SIG-M5 treated with dmso at 0.1 percent for 504 hours (cell line): ENCODE results near the gene PLEKHN1.
"Not testable (repeated sequence)": the region's sequence is repeated elsewhere in the genome, so short reads cannot be mapped to it uniquely, and the experiment has no call there.

Experiments used
- DNase-seq: peaks from one replicate; lab custom pipeline; 2025; ENCODE audit not compliant: unreplicated experiment; lab: John Stamatoyannopoulos, UW

The PLEKHN1 gene

DNA sequence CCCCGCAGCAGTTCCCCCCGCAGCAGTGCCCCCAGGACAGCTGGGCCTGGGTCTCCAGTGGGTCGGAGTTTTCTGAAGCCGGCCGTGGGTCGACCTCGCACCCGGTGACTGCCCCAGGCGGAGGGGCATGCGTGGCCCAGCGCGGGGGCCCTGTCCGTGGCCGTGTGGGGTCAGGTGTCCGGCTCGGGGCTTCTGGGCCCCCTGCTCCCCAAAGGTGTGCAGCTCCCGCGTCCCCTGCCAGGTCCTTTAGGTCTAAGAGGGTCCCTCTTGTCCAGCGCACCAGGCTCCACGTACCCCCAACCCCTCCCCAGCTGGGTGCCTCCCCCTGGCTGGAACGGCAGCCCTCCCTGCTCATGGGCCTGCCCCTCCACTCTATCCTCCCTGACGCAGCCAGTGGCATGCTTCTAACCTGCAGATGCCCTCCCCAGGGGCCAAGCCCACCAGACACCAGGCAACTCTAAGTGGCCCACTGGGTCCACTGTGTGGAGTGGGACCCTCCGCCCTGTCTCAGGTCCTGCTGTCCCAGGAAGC is 39.6 kb downstream of the PLEKHN1 start:
- DNase-seq, result no peak

GRCh38 chr1:1006305-1007159 is 40.2 kb downstream of the PLEKHN1 start:
- no peak for DNase-seq

GRCh38 chr1:1010131-1010530 is 43.8 kb downstream of the PLEKHN1 start:
- not testable (repeated sequence) for DNase-seq

DNA sequence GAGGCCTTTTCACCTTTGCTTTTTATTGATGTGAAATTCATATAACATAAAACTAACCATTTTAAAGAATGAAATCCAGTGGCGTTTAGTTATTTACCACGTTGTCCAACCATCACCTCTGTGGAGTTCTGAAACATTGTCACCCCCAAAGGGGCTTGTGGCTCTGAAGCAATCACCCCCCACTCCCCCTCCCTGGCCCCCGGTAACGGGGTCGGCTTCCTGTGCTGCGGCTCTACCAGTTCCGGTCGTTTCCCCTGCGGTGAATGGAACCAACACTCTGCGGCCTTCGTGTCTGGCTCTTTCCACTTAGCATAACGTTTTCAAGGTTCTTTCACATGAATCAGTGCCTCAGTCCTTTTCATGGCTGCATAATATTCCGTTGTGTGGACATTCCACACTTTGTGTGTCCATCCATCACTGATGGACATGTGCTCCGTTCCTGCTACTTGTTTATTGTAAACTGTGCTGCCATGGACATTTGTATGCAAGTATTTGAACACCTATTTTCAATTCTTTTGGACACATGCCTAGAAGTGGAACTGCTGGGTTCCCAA is 45.2 kb downstream of the PLEKHN1 start:
- no peak for DNase-seq

DNA sequence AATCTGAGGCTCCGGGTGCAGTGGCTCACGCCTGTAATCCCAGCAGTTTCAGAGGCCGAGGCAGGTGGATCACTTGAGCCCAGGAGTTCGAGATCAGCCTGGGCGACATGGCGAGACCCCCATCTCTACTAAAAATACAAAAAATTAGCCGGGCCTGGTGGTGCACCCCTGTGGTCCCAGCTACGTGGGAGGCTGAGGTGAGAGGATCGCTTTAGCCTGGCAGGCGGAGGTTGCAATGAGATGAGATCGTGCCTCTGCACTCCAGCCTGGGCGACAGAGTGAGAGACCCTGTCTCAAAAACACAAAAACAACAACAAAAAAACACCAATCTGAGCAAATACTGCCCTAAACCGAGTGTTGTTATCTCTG is 46.4 kb downstream of the PLEKHN1 start:
- DNase-seq, result not testable (repeated sequence)

DNA sequence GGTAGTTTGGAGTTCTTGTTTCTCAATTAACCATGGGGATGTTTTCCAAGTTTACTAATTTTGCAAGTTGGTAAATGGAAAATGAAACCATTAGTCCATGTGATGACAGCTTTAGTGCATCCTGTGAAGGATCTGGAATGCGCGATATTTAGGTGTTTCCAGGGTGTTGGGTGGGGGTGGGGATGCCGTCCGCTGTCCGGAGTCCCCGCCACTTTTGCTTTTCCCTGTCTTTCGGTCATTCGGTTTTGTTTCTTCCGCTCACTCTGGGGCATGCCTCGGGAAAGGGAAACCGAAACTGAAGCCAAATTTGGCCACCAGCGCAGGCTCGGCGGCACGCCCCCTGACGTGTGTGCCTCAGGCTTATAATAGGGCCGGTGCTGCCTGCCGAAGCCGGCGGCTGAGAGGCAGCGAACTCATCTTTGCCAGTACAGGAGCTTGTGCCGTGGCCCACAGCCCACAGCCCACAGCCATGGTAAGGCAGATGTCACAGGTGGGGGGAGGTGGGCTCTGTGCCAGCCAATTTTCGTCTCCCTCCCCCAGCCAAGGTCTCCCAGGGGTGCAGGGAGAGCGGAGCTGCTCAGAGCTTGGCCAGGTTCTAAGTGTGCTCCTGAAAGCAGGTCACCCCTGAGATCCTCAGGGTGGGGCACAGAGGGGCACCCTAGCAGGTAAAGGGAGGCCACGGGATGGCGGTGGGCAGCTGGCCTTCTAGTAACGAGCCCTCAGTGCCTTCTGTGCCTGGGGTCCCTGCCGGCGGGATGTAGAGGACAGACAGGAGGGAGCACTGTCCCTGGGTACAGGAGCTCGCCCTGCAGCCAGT is 47.0 kb downstream of the PLEKHN1 start, which contains the start of gene ISG15:
ISG15 (plus strand) TSS at position 393 of the 817 bp plus-strand sequence; CDS start at position 470, 77 bp downstream.
- DNase-seq, result peak; percentile 83

DNA sequence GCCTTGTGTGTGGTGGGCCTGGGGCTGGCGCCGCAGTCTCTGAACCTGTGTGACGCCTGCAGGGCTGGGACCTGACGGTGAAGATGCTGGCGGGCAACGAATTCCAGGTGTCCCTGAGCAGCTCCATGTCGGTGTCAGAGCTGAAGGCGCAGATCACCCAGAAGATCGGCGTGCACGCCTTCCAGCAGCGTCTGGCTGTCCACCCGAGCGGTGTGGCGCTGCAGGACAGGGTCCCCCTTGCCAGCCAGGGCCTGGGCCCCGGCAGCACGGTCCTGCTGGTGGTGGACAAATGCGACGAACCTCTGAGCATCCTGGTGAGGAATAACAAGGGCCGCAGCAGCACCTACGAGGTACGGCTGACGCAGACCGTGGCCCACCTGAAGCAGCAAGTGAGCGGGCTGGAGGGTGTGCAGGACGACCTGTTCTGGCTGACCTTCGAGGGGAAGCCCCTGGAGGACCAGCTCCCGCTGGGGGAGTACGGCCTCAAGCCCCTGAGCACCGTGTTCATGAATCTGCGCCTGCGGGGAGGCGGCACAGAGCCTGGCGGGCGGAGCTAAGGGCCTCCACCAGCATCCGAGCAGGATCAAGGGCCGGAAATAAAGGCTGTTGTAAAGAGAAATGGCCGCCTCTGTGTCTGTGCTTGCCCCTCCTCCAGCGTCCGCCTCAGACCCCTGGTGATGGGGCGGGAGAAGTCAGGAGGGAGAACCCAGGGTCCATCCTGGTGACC is 47.8 kb downstream of the PLEKHN1 start:
- DNase-seq, result no peak

GRCh38 chr1:1014799-1015681 is 48.8 kb downstream of the PLEKHN1 start:
- no peak for DNase-seq

- DNase-seq, result not testable (repeated sequence)
Measured at GRCh38 chr1:1017397-1018320, 51.4 kb downstream of the PLEKHN1 start.

- not testable (repeated sequence) for DNase-seq
Measured at GRCh38 chr1:1018321-1018685, 52.0 kb downstream of the PLEKHN1 start.

- DNase-seq, result peak; percentile 66
Measured at GRCh38 chr1:1019122-1019999, 53.1 kb downstream of the PLEKHN1 start.

DNA sequence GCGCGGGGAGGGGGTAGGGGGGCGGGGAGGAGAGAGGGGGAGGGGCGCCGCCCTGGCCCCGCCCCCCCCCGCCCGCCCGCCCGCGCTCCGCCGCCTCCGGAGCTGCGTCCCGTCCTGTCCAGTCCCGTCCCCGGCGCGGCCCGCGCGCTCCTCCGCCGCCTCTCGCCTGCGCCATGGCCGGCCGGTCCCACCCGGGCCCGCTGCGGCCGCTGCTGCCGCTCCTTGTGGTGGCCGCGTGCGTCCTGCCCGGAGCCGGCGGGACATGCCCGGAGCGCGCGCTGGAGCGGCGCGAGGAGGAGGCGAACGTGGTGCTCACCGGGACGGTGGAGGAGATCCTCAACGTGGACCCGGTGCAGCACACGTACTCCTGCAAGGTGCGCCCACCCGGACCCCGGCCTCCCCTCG is 53.7 kb downstream of the PLEKHN1 start, which contains the start of gene AGRN:
AGRN (plus strand) TSS at position 121 of the 405 bp plus-strand sequence; CDS start at position 174, 53 bp downstream.
- DNase-seq, result no peak

DNA sequence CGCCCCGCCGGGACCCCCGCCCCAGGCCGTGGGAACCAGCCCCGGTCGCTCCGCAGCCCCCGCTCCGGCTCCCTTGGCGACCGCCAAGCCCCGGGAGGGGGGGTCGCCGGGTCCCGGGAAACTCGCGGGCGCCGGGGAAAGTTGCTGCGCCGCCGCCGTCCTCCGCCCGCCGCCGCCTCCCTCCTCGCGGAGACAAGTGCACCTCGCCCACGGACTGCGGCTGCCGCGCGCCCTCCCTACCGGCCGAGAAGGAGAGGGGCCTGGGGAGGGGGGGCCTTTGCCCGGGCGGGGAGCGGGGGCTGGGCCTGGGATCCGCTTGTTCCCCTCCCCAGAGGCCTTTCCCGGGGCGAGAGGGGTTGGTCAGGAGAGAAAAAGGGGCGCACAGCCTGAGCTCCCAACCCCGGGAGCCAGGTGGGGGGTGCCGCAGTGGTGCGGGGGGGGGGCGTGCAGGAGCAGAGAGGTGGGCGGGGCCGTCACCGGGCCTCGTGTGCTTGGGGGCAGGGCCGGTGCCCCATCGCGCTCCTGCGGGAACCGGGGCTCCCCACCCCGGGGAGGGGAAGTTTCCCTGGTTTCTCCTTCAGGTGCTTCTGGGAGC is 54.2 kb downstream of the PLEKHN1 start:
- DNase-seq, result no peak

DNA sequence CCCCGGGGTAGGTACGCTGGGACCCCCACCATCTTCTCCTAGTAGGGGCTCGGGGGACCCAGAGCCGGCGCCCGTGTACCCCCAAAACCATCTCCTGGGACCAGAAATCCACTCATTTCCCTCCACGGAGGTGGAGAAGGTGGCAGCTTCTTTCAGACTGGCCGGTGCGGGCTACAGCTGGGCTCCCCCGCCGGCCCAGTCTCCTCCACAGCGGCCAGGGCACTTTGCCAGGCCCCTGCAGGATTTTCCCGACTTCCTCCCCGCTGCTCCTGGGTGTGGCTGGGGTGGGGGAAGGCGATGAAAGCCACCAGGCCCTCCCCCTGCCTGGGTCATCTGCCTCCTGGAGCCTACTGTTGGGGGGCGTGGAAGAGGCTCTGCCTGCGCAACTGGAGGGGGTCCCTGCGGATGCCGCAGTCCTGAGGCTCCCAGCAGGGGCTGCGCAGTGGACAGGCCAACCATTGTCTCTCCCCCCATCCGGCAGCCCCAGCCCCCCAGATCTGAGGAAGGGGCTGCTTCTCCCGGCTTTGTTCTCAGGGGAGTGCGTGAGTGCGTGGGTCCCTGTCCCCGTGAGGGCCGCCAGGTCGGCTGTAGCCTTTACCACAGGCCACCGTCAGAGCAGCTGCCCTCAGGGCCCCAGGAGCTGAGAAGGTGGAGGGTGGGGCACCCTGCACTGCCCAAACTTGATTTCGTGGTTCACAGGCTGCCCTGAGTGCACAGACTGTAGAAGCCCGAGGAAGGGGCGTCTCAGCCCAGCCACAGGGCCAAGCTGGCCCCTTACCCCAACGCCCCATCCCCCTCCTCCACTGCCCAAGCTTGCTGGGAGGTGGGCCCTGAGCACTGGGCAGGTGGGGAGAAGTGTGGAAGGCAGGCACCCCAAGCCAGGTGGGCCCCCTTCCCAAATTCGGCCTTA is 55.0 kb downstream of the PLEKHN1 start:
- peak; percentile 14 for DNase-seq

DNA sequence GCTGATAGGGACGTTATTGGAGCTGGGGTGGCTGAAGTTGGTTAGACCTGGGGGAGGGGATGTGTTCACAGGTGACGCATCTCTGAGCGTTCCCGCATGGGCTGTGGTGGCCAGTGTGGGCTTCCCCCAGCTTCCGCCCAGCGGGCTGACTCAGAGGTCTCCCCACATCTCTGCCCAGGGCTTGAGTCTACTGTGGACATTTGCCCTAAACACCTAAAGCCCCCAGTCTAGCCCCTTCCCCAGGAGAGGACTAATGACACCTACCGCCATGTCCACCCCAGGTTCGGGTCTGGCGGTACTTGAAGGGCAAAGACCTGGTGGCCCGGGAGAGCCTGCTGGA is 55.6 kb downstream of the PLEKHN1 start:
- DNase-seq, result no peak

- DNase-seq, result no peak
Measured at GRCh38 chr1:1022302-1023009, 56.2 kb downstream of the PLEKHN1 start.
